Stimulated activated CD4-positive, alpha-beta T cell treated with anti-CD3 and anti-CD28 coated beads, Interleukin-1b, Interleukin-23, amount 100 ng/mL, for 1 hour (primary cell): ENCODE measurements around the gene MEIOB.
"Not testable (repeated sequence)": the region's sequence is repeated elsewhere in the genome, so short reads cannot be mapped to it uniquely, and the experiment has no call there.

Experiments used
- DNase-seq, 2 donors: peaks; one replicate each; pipeline ENCODE4 v3.0.0-alpha.2; 2020; ENCODE audit warnings: low read depth in 2 of 2

The MEIOB gene, protein sequence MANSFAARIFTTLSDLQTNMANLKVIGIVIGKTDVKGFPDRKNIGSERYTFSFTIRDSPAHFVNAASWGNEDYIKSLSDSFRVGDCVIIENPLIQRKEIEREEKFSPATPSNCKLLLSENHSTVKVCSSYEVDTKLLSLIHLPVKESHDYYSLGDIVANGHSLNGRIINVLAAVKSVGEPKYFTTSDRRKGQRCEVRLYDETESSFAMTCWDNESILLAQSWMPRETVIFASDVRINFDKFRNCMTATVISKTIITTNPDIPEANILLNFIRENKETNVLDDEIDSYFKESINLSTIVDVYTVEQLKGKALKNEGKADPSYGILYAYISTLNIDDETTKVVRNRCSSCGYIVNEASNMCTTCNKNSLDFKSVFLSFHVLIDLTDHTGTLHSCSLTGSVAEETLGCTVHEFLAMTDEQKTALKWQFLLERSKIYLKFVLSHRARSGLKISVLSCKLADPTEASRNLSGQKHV

DNA sequence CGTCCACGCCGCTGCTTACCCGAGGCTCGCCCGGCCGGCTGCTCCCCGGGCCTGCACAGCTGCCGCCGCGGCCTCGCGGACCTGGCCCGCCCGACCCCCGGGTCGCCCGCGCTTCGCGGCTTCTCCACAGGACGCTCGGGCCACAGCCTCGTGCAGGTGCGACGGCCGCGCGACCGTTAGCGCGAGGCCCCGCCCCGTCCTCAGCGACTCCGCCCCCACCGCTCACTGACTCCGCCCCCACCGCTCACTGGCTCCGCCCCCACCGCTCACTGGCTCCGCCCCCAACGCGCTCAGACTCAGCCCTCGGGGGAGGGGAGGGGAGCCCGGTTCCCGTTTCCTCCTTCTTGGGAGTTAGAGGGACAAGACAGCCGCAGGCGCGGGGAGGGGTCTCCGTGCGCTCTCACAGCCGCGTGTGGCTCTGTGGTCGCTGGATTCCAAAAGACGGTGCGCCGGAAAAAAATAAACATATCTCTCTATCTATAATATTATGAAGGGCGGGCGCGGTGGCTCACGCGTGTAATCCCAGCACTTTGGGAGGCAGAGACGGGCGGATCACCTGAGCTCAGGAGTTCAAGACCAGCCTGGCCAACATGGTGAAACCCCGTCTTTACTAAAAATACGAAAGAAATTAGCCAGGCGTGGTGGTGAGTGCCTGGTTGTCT is at the start of gene MEIOB:
TSS of gene MEIOB (minus strand) at position 191 of the 662 bp plus-strand sequence. CDS start 3,989 bp downstream, outside the sequence.
- peak in 1 of 2 donors; percentile 35 for DNase-seq

DNA sequence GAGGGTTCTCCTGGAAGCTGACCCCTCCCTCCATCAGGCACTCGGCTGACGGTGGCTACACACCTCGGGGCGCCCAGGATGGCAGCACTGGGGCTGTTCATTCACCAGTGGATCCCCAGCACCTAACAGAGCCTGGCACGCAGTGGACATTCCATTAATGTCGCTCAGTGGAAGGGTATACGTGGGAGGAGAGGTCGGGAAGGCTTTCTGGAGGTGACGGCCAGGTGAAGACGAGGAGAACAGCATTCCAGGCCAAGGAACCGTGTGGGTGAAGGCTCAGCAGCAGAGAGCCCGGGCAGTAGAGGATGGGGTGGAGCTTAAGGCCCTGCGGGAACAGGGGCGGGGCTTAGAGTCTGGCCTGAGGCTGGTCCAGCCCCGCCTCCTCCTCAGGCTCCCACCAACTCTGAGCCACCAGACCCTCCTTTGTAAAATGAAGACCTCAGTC is 48.8 kb upstream of the MEIOB start:
- DNase-seq = no peak

DNA sequence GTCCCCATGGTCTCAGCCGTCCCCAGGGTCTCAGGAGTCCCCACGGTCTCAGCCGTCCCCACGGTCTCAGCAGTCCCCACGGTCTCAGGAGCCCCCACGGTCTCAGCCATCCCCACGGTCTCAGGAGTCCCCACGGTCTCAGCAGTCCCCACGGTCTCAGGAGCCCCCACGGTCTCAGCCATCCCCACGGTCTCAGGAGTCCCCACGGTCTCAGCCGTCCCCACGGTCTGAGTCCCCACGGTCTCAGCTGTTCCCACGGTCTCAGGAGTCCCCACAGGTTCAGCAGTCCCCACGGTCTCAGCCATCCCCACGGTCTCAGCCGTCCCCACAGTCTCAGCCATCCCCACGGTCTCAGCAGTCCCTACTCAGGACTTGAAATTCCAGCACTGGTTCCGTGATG is 48.2 kb upstream of the MEIOB start:
- DNase-seq = not testable (repeated sequence)

DNA sequence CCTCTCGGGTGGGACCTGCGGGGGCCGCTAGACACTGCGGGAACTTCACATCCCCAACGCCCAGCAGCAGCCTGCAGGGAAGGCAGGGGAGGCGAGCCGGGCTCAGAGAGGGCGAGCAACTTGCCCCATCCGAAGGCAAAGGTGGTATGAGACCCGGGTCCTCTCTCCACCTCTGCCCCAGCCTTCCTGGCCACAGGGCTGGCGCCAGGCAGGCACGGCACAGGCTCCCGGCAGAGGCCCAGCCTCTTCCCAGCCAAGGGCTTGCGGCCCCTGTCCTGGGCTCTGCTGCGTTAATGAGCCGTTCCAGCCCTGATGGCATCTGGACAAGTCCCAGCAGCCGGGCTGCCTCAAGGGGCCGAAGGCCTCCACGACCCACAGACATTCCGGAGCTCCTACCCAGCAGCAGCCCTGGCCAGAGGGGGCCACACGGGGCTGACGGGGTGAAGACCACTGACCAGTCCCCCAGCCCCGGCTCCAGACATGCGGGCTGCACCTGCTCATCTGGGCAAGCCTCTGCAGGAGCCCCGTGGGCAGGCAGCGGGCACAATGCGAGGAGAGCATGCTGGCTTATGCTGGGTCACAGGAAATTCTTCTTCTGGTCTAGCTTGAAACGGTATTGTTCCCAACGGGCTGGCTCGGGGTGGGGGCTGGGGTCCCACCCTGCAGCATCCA is 47.5 kb upstream of the MEIOB start:
- no peak for DNase-seq

DNA sequence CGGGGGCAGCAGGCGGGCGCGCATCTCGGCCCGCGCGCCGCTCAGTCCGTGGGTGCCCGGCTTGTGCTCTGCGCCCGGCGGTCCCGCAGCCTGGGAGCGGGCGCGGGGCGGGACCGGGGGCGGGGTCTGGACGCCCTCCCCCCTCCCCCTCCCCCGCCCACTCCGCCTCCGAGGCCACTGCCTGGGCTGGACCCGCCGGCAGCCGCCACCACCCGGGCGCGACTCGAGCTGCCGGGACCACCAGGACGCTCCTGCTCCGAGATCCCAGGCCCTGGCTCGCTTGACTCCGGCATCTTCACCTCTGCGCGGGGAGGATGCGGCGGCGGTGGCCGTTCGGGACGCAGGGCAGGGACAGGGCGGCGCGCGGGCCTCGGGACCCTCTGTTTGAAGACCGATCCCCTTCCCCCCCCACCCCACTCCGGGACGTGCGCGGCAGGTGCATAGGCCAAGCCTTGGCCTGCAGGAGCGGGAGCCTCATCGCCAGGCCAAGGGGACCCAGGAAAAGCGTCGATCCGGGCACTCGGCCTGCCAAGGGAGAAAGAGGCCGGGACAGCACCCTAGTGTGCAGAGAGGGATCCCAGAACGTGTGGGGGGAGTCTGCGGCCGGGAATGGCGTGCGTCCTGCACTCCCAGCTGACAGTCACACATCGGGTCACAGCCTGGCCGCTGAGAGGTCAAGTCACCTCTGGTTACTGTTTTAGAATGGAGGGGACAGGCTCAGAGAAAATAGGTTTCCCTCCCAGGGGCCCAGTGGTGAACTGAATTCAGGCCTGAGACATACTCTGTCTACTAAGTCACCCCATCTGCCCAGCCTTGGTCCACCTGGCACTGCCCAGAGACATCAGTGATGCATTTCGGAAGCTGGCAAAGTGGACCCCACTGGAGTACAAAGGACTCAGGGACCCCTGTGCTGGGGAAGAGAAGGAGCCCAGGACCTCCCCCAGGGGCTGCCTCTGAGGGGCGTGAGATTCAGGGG is 46.7 kb upstream of the MEIOB start, which contains the start of gene HS3ST6:
TSS of gene HS3ST6 (minus strand) at position 65 of the 976 bp plus-strand sequence. CDS start 92 bp downstream, outside the sequence.
- no peak for DNase-seq

DNA sequence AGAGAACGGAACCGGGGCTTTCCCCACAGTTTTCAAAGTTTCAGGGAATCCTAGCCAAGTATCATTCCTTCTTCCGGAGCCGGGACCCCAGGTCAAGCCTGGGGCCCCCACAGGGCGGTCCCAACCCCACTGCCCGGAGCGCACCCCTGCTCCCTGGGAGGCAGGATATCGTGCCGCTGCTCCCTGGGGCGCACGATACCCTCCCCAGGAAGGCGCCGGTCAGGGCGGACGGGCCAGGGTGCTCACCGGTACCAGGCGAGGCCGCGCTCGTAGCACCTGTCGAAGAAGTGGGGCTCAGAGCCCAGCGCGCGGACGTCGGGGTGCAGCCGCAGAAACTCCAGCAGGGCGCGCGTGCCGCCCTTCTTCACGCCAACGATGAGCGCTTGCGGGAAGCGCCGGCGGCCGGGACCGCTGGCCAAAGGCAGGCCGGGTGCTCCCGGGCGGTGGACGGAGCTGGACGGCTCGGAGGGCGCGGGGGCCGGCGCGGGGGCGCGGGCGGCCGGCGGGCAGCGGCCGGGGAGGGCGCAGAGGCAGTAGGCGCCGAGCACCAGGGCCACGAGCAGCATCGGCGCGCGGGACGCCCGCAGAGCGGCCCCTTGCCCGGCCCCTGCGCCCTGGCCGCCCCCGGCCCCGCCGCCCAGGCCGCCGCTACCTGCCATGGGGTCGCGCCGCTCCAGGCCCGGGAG is 45.8 kb upstream of the MEIOB start:
- DNase-seq = no peak

DNA sequence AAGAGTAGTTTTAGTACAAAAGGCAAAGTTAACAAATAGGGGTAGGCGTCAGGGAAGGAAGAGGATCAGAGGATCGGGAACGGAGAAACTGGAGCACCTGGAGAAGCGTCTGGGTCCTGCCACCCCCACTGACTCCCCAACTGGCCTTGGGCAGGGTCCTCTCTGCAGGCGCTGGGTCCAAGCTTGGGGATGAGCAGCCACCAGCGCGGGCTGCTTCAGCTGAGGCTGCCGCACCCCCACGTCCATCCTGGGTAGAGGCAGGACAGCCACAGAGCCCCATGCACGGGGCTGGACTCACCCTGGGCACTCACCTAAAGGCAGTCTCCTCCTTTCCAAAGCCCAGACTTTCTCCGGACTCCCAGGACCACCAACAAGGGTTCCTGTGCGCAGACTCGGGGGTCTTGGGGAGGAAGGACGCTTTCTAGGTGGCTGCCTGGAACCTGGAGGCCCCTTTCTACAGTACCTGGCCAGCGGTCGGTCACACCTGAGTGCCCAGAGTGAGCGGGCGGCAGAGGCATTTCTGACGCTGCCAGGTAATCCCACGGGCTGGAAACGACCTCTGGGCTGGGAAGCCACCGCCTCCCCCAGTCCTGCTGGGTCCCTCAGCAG is 45.2 kb upstream of the MEIOB start:
- DNase-seq = no peak

DNA sequence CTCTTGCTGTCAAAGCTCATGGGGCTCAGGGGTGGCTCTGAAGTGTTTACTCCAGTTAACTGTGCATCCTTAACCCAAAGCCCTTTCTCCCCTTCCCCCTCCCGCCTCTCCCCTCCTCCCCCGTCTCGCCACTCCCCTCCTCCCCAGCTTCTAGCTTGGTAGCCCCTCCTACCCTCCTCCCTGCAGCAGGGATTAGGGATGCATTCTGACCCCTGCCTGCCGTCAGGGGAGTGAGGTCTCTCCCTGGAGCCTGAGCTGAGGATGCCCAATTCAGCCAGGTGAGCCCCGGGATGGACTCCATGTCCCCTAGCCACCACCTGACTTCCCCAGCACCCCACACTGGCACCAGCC is 44.7 kb upstream of the MEIOB start:
- DNase-seq = no peak

DNA sequence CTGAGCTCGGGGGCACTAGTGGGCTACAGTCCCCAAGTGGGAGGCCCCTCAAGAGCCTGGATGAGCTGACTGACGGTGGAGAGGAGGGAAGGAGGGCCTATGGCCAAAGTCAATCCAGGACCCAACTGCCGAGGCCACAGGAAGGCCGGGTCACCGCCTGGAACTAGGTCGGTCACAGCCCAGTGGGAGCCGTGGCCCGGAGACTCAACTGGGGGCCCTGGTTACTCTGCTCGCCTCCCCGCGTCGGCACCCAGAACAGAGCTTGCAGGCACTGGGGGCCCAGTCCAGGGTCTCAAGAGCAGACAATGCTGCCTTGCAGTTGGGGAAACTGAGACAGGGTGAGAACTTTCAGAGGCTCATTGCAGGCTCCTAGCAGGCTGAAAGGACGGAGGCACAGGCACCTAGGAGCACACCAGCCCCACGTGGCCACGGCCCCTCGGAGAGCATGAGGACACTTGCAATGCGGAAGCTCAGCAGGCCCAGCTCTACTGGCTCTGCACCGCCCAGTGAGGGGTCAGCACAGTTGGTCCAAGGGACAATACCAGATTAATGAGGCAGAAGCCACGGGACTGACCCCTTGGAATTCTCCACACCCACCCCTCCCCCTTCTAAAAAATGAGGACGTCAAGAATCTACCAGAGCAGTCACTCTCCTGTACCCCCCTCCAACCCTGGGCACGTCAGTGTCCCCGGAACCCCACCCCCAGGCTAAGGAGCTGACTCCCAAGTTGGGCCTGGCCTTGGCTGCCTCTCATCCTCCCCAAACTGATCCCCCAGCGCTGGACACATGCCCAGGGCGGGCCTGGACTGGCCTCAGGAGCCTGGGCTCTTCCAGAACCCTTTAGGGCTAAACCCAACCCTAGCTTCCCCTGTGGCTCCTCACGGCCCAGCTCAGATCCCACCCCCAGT is 44.0 kb upstream of the MEIOB start:
- no peak for DNase-seq

DNA sequence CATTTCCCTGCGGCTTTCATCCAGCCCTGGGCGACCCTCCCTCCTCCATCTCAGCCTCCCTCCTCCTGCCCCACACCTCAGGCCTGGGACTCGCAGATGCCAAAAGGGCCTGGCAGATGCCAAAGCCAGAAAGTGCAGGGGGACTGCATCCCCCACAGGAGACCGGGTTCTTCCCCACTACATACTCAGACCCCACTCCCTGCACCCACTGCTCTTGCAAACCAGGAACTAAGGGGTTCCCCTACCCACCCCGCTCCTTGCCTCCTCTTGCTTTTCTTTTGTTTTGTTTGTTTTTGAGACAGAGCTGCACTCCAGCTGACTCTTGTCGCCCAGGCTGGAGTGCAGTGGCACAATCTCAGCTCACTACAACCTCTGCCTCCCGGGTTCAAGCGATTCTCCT is 43.0 kb upstream of the MEIOB start:
- DNase-seq = no peak

DNA sequence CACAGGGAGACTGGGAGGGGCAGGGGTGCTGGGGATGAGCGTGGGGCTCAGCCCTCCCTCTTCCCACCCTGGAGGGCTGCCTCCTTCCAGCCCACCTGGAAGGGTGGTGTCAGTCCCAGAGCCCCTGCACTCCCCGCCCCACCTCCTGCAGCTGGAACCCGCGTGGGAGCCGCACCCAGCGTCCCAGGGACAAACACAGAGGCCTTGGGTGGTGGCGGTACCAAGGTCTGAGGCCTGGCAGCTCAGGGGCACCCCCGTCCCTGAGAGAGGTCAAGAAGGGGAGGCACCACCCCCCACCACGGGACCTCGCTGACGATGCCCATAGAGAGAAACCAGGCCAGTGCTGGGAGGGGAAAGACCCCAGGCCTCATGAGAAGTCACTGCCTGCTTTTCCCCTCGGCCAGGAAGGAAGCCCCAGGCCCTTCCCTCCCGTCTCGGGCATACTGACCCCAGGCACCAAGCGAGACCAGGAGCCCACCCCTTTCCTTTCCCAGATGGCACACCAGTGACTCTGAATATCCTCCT is 42.2 kb upstream of the MEIOB start:
- no peak for DNase-seq

DNA sequence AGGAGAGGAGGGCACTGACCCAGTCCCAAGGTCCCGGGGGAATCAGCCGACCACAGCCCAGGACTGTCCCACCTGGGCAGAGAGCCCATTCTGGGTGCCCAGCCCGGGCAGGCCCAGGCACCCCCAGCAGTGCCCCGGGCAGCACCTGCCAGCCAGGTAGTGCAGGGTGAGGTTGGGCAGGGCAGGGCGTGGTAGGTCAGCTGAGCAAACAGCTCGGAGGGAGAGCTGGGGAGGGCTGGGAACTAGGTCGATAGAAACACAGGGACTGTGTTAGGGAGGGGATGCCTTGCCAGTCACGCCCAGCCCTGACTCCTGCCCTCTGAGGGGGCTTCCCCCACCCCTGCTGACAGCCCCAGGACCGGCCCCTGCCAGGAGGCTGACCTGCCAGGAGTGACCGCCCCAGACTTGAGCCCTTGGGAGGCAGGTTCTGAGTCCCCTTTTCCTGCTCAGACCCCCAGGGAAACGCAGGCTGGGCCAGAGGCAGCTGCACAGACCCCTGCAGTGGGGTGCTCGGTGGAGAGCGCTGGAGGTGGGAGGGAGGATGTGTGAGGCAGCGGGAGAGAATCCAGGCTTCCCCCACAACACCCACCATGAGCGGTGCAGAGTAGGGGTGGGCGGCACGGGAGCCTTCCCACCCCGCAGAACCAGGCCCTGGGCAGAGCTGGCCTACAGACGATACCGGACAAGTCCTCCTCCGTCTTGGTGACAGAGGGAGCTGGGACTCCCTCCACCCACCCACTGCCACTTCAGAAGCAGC is 41.5 kb upstream of the MEIOB start:
- DNase-seq = no peak

DNA sequence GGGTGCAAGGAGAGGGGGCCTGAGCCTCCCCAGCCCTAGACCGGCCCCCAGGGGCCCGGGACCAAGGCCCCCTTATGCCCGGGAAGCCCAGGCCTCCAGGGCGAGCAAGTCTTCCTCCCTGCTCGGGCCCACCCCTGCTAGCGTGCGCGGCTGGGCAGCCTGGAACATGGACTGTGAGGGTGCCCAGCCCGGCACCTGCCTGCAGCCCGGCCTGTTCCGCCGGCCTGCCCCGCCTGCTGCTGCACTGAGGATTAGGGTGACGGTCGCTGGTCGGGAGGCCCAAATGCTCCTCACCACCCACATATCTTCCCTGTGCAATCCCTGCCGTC is 40.2 kb upstream of the MEIOB start:
- DNase-seq = no peak

DNA sequence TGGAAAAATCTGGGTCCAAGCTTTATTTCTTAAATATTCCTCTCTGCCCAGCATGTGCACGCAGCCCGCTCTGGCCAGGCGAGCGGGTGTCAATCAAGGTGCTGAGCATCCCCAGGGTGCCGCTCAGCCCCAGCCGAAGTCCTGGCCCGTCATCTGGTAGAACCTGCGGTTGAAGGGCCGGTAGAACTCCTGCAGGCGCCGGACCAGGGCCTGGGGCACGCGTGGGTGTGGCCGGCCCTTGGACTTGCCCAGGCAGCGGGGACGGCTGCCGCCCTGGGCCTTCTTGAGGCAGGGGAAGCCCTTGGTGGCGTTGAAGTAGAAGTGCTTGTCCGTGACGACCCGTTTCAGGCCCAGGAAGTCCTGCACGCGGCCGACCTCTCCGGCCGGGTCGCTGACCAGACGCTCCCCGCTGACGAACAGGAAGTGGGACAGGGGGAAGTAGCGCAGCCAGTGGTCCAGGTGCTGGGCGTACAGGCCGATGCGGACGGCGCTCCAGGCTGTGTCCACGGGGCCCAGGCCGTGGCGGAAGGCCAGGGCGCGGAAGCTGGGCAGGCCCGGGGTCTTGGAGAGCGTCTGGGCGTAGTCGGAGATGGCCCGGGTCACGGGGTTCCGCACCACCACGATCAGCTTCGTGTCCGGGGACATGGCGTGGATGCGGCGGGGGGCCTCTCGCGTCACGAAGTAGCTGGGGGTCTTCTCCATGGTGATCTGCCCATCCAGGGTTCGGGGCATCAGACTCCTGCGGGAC is 39.7 kb upstream of the MEIOB start:
- no peak for DNase-seq

DNA sequence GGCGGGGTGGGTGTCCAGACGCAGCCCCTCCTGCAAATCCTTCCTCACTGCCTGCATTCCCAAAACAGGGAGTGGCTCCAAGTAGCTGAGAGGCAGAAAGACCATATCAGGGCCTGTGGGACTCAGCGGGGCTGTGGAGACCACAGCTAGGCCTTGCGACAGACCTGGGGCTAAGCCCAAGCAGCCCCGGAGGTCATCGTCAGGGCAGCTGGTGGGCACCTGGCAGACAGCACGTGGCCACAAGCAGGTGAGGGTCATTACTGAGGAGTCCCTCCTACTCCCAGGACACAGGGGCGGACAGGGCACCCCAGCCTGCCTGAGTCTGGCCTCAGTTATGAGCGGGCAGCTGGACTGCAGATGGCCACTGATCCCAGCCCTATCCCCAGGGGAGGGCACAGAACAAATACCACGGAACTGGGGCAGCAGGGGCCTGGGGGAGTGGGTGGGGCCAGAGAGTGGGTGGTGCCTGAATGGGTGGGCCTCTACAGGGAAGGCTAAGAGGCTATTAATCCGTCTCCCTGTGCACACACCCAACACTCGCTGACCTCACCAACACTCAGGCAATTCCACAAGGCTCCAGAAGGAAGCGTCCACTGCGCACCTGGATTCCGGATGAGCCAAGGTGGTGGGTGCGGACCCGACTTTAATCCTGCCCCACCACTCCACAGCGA is 37.7 kb upstream of the MEIOB start:
- no peak for DNase-seq

DNA sequence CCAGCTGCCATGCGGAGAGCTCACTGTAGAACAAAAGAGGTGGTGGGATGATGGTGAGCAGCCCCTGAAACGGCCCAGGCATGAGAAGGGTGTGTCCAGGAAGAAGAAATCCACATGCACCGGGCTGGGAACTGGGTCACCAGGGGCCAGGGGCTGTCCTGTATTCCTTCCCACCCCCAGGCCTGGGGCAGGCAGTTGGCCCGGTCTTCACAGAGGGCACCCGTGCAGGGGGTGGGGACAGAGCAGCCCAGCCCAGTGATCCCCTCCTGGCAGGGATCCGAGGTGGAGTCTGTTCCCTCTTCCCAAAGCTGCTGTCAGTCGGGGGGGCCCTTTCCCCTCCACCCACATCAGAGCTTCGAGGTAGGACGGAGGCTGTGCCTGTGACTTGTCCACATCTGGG is 37.0 kb upstream of the MEIOB start:
- DNase-seq = no peak

DNA sequence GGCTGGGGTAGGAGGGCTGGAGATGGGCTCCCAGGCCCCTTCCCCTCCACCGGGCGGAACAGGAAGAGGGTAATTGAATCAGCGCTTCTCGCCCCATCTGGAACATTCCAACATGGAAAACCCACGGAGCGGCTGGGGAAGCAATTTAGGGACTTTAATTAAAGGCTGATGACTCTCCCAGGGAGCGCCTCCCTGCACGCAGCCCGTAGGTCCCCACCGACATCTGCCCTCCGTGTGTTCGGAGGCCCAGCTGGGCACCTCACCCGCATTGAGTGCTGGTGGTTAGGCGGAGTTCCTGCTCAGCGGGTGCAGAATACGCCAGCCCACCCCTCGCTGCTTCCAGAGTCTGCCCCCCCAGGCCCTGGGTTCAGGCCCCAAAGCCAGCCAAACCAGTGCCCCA is 36.2 kb upstream of the MEIOB start:
- no peak for DNase-seq
